NCI-H187 (cell line): ENCODE results near the gene ZNF74.

Experiments used
- DNase-seq, 2 experiments: peaks; one replicate each; lab custom pipeline; 2025; lab: John Stamatoyannopoulos, UW

Gene ZNF74

DNA sequence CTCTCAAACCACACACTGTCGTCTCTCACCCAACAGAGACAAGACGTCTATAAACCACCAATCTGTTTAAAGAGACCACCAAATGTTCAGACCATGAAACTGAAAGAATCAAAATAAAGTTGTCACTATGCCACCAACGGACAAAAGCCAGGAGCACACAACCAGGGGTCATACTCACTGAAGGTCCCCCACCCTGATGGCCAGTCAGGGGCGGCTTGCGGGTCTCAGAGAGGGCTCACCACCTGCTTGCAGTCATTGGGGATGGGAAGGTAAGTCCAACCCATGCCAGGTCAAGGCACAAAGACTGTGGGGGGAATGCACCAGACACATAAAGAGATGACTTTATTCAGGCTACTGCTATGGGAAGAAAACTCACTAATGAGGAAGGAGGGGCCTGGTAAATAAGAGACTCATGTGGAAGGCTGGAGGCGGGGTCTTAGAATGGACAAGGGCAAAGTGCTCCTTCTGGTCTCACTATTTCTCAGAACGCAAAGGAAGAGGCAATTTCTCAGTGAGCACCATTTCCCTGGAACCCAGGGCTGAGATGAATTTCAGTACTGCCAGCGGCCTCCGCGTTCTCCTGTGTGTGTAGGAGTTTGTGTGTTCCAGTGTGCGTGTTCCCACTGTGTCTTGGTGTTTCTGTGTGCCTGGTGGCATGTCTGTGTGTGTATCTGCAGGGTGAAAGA, 26.3 kb downstream of the ZNF74 start:
- DNase-seq: no peak

DNA sequence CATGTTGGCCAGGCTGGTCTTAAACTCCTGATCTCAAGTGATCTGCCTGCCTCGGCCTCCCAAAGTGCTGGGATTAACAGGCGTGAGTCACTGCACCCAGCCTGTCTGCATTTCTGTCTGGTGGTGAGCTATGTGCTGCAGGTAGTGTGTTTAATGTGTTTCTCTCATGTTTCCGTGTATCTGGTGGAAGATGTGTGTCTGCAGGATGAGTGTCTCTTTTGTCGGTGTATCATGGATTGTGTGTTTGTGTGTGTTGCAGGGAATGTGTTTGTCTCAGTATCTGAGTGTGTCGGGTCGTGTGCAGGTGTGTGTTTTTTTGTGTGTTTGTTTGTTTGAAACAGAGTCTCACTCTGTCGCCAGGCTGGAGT, 27.5 kb downstream of the ZNF74 start:
- DNase-seq: no peak

DNA sequence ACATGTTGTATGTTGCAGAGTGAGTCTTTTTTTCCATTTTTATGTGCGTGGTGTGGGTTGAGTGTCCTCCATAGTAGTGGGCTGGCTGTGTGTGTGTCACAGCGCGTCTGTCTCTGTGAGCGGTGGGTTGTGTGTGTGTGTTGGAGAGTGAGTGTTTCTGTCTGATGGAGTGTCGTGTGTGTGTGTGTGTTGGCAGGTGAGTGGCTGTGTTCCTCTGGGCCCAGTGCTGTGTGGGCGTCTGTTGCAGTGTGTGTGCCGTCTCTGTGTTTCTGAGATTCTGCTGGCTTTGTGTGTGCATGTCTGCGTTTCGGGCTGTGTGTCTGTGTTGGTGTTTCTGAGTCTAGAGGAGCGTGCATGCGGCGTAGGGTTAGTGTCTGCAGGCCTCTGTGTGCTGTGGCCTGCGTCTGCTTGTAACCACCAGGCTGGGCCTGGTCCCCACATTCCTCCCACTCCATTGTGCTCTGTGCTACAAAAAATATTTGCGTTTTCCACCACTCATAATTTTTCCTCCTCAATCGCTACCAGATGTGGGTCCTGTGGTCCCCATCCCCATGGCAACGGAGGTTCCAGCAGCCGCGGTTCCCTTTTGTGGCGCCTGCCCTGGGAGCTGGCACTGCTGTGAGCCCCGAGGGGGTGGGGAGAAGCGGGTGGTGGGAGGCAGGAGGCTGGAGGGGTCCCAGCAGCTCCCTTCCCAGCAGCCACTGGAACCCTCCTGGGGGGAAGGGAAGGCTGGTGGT, 28.5 kb downstream of the ZNF74 start:
- no peak for DNase-seq

DNA sequence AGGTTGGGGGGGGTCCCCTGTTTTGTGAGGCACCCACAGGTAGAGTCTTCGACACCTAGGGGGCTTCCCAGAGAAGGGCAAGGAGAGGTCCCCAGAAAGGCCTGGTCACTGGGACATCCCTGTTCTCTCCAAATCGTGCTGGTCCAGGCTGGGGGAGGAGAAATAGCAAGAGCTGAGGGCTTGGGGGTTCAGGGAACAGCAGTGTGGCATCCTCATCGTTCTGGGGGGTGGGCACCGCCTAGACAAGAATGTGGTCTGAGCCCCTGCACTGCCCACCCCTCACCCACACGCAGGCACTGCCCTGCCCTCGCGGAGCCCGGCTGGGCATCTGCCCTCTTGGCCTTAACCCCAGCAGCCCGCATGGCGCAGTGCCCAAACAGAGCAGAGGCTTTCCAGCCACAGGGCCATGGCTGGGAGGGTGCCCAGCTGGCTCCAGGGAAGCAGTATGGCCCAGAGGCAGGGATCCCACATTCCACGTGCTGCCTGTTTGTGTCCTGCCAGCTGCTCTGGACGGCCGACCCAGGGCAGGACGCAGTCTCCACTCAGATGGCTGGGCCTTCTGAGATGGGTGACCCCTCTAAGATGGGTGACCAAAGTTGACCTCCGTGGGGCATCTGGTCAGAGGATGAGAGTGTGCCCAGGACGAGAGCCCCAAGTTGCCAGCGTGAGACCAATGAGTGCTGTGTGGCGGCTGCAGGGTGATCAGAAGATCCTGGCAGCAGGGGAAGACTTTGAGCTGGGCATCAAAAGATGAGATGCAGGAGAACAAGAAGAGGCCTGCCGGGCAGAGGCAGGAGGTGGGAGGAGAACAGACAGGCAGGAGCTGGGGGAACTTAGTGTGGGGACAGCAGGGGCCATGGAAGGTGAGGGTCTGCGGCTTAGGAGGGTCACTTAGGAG, 29.3 kb downstream of the ZNF74 start:
- no peak for DNase-seq

DNA sequence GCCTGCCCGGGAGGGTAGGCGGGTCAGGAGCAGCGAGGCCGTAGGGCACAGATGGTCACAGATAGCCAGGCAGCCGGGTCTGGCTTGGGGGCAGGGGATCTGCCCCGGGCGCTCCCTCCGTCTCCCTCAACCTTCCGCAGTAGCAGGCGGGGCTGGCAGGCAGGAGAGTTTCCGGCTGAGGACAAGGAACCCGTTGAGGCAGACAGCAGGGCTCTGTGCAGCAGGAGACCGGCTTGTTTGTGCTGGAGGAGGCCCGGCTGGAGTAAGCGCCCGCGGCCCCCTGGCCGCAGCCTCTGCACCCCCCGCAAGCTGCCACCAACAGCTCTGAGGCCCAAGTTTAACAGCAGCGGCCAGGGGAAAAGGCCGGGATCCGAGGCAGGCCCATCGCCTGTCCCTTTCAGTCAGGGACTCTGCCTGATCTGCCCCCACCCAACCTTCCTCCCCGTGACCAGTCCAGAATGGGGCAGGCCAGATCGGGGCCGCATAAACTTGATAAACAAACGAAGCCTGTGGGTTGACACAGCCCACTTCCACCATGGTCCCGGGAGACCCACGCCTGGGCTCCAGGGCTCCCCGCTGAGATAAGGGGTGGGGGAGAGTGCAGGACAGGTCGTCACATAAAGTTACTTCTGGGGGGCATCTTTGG, 30.1 kb downstream of the ZNF74 start:
- no peak for DNase-seq

DNA sequence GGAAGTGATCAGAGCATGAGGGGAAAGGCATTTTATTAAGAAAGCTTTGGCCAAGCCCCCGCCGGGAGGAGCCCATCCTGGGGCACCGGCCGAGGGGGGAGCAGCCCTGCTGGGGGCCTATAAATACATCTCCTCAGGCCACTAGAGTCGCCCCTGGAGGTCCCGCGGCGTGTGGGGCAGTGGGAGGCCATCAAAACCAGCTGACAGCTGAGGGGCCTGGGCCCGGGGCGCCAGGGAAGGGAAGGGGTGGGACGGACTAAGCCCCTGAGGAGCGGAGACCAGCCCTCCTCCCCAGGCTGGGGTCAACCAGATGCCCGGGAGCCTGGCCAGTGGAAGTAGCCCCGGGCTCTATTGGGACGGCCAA, 30.6 kb downstream of the ZNF74 start:
- no peak for DNase-seq

DNA sequence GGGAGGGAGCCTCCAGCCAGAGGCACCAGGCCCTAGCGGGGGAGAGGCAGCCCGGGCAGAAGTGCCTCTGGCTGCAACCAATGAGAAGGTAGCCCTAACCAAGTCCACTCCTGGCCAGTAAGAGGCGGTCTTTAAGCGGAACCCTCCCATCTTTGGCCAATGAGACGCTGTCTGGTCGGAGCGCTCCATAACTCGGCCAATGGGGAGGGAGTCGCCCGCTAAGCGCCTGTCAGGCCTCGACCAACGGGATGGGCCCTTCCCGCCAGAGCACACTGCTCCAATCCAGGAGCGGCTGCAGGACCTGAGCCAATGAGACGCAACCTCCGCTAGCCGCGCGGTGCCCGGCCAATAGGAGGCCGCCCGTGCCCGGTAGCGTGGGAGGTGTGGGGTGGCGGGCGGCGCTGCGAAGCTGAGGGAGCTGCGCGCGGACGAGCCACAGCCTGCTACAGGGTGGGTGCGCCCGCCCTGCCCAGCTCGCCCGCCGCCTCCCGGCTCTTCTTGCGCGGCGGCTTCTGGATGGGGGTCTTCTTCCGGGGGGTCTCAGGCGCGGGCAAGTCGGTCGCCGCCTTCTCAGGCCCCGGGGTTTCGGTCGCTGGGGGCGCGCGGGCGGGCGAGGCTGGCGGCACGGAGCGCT, 31.1 kb downstream of the ZNF74 start:
- no peak for DNase-seq

DNA sequence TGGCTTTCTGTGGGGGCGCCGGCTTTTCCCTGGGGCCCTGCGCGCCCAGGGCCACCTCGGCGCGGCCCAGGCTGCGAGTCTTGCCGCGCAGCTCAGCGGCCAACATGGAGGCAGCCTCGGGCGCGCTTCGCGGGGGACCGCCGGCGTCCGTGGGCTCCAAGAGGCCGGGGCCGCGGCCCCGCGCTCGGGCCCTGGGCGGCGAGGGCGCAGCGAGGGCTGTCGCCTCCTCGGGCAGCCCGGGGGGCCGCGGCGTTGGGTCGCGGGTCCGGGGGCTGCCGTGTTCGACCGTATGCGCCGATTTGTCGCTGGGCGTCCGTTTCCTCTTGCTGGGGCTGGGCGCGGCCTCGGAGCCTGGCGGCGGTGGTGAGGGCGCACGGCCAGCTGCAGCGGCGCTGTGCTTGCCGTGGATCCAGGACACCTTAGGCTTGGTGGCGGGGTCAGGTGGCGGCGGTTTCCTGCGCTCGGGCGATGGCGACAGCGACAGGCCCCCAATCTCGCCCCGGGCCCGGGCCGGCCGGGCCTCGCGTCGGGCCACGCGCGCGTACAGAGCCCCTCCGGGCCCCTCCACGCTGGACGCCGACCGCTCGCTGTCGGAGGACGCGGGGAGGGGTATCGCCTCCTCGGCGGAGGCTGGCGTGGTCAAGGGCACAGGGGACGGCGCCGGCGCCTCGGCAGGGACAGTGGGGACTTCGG, 31.8 kb downstream of the ZNF74 start:
- DNase-seq: no peak

DNA sequence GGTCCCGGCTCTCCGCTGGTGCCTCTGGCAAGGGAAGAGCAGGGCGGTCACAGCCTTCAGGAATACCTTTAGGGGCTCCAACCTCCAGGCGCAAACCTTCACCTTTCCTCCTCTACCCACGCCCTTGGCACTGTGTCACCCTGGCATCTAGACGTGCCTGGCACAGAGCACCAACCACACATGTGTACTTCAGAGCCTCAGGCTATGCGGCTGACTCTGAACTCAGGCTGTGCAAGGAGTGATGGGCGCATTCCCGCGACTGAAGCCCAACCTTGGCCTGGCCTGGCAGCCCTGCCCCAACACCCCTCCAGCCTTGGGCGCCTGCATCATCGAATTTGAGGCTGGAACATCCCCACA, 32.3 kb downstream of the ZNF74 start:
- no peak for DNase-seq

DNA sequence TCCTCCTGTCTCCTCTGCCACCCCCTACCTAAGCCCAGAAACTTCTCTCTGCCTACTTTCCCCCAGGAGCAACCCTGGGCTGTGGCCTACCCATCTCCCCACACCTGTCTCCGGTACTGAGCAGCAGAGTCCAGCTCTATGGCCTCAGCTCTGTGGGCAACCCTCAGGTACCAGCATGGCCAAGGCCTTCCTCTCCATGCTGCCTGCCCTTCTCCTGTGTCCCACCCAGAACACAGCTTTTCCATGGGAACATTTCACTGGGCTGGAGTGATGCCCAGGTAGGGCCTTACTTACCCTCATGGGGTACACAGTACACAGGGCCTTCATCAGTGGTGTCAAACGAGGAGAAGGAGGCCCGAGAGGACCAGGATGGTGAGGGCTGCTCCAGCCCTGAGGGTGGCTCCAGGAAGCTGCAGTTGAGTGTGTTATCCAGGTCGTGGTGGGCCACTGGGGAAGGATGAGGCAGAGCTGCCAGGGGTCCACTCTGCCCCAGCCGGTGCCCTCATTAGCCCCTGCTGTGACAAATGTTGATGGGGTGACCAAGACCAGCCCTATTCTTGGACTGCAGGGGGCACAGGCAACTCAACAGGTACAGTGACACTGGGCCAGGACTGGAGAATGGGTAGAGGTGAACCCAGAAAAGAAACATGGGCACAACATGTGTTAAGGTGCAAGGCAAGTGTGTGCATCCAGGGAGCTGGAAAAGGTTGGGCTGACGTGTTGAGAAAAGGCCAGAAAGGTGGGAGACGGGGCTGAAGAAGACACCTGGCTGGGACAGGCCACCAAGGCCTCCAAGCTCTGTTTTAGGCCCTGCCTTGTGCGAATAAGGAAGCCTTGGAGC, 33.4 kb downstream of the ZNF74 start:
- DNase-seq: no peak

DNA sequence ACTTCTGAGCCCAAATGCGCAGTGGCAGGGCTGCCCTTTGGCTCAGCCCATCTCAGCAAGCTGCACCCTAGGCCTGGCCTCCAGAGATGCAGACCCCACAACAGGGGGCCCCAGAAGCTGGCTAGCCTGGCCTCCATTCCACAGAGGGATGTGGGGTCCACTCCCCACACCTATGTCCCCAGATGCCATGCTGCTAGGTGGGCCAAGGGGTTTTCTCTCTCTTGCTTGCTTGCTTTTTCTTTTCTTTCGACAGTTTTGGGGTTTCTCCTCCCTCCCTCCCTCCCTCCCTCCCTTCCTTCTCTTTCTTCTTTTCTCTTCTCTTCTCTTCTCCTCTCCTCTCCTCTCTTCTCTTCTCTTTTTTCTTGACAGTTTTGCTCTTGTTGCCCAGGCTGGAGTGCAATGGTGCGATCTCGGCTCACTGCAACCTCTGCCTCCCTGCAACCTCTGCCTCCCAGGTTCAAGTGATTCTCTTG, 34.0 kb downstream of the ZNF74 start:
- DNase-seq: no peak

DNA sequence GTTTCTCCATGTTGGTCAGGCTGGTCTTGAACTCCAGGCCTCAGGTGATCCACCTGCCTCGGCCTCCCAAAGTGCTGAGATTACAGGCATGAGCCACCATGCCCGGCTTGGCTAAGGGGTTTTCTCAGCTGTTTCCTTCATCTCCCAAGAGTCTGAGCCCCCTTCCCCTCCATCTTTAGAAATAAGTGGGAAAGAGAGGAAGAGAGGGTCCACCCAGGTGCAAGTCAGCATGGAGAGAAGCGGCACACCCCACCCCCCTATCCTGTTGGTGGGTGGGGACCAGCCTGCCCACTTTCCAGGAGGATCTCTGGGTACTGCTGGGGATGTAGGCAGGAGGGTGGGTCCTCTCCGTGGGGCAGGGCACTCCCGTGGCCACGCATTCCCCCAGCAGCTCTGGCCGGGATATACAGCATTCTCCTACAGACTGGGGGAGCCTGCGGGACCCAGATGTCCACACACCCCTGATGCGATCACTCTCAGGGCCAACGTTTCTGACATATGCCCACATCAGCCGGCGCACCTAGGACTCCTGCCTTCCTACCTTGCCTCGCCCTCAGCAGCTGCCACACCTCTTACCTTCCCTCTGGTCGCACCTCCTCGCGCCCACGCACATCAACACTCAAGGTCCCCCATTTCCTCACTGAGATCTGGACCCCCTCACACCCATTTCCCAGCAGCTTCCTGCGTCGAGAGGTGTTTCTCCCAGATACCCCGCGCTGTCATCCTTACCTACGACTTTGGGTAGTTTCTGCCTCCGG, 34.7 kb downstream of the ZNF74 start:
- no peak for DNase-seq

DNA sequence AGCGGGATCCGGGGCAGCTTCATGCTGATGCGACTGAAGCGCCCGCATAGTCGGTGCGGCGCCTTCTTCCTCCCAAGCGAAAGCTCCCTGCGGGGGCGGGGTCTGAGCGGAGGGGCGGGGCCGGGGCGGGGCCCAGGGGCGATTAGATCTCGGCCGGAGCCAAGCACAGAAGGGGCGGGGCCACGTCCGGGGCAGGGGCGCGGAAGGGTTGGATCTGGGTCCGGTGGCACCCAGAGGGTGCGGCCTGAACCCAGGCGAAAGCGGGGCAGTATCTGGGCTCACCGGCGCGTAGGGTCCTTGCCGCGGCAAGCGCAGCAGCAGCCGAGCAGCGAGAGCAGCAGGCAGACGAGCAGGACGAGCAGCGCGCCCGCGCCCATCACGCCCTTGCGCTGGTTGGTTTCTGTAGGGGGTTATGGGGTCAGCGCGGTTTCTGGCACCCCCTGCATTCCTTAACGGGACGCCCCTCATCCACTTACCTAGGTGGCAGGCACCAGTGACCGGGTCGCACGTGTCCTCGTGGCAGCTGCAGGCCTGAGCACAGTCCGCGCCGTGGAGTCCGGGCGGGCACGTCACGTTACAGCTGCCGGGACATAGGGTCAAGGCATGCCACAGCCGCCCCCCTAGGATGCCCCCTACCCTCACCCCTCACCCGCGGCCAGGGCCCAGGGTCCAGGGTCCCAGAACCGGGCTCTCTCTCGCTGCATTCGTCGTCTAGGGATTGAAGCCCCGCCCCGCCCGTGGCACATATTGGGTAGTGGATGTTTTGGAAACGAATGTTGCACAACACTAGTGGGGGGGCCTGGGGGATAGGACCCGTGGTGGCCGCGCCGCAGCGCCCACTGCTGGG, 35.5 kb downstream of the ZNF74 start:
- DNase-seq: no peak

DNA sequence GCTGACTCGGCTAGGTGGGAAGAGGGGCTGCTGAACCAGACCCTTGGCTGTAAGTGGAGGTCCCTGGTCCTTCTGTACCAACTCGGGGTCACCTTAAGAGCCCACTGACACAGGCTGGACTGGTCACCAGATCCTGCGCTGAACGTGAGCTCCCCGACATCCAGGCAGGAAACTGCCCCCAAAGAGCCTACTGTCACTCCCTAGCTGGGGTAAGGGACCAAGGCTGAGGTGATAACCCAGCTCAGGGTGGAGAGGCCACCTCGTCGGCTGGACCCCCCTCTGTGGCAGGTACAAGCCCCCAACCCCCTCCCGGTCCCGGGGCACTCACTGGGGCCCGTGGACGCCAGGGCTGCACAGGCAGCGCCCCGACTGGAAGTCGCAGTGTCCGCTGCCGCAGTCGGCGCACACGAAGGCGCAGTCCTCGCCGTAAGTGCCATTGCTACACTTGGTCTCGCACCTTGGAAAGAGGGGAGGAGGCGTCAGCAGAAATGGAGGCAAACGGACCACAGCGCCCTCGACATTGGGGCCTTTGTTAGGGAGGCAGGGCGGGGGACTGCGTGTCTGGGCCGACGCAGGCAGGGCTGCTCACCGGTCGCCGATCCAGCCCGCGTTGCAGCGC, 36.3 kb downstream of the ZNF74 start:
- DNase-seq: no peak

DNA sequence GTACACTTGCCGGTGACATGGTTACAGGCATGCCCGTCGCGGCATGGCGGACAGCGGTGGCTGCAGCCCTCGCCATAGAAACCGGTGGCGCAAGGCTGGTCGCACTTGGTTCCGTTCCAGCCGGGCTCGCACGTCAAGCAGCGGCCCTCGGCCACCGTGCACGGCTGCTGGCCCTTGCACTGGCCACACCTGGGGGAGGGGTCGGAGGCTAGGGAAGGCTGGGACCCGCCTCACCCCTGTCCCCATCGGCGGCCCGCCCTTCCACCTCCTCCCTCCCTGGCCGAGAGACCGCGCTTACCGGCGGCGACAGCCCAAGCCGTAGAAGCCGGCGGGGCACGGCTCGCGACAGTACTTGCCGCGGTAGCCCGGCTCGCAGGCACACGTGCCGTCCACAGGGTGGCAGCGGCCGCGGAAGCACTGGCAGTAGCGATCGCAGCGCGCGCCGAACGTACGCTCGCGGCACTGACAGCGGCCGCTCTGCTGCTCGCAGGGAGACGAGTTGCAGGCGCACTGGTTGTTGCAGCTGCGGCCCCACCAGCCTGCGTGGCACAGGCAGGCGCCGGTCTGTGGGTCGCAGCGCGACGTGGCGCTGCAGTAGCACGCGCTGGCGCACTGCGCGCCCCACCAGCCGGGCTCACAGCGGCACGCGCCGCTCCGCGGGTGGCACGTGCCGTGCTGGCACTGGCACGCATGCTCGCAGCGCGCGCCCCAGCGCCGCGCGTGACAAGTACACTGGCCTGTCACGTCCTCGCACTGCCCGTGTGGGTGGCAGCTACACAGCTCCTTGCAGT, 37.0 kb downstream of the ZNF74 start:
- no peak for DNase-seq

DNA sequence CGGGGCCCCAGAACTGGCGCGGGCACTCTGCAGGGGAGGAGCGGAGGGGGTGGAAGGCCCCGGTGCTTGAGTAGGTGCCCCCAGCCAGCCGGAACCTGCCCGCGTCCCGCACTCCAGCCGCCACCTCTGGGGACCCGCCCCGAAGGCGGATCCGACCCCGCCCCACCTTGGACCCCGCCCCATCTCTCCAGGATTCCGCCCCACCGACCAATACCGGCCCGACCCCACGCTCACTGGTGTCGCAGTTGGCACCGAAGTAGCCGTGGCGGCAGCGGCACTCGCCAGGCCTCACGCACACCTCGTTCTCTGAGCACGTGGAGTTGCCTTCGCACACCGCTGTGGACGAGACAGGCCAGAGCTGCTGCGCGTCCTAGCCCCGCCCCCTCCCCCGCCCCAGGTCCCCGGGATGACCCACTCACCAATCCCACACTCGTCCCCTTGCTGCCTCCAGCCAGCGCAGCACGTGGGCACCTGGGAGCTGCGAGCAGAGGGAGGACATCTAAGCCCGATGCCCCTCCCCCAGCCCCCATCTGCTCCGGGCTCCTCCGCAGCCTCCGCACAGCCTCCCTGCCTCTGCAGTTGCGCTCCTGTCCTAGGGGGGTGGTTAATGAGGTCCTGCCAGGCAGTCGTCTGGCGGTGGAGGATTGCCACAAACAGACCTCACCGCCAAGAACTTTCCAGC, 37.7 kb downstream of the ZNF74 start:
- no peak for DNase-seq

DNA sequence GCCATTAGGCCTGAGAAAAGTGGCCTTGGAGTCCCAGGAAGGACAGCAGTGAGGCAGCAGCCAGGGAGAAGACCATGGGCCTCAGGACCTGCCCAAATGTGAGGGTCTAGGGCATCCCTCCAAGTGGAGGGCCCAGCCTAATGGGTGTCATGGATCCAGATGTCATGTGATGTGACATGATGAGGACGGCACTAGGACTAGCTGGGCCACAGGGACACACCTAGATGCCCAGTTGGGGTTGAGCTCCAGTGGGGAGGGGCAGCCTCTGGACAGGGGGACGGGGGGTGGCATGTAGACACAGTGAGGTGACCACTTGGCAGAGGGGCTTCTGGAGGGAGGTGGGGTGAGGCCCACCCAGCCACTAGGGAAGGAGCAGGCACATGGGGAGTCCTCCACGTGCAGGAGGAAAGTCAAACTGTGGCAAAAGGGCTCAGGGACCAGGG, 38.3 kb downstream of the ZNF74 start:
- DNase-seq: no peak
